HAP-1 (cell line): ENCODE measurements around the gene SLC4A1AP.
A peak's percentile ranks its signal among the peaks of the same experiment; 100 is the strongest.

Experiments
- DNase-seq, 2 experiments: peaks; one replicate each; pipeline ENCODE4 v3.0.0-alpha.2; 2016 to 2020; ENCODE audit warnings: low spot score in 2 of 2
- H3K27me3 ChIP-seq: fragments of 250-450 bp; sonication (Bioruptor Pico); 2 replicates; pipeline ENCODE4 v1.5.1; 2020; ENCODE audit warnings: low read depth, mild to moderate bottlenecking, moderate library complexity
- H3K36me3 ChIP-seq: fragments of 250-450 bp; sonication (Bioruptor Pico); replicated peaks from 2 replicates; pipeline ENCODE4 v1.5.1; 2020; ENCODE audit warnings: mild to moderate bottlenecking
- H3K4me1 ChIP-seq: fragments of 250-450 bp; sonication (Bioruptor Pico); 2 replicates; pipeline ENCODE4 v1.5.1; 2020; ENCODE audit warnings: mild to moderate bottlenecking
- H3K4me3 ChIP-seq: fragments of 250-450 bp; sonication (Bioruptor Pico); 2 replicates; pipeline ENCODE4 v1.5.1; 2020; ENCODE audit warnings: mild to moderate bottlenecking, moderate library complexity
- H3K9me3 ChIP-seq: fragments of 250-450 bp; sonication (Bioruptor Pico); 2 replicates; pipeline ENCODE4 v1.5.1; 2020; ENCODE audit warnings: mild to moderate bottlenecking, moderate library complexity
- in situ Hi-C: fragments of 300-500 bp; cut with MboI; formaldehyde crosslinking; loops from 3 replicates; pipeline ENCODE4 v1.14.3; 2020; ENCODE audit warnings: low sequenced_read_pairs, inconsistent platforms, mixed read lengths

Gene SLC4A1AP

GRCh38 chr2:27713201-27713600, 49.5 kb downstream of the SLC4A1AP start:
- Histone ChIP-seq H3K36me3 (no peaks in the 10 kb centered on the region), H3K4me3 (no peak overlapping the region), H3K4me1 (peaks cover 13% of the 10 kb centered on the region), H3K27me3 (no peaks in the 10 kb centered on the region; the same call in 1 of the 2 replicates), H3K9me3 (no peaks in the 10 kb centered on the region)
- no peak for DNase-seq
- in situ Hi-C loops = no loop called here

- peaks cover 13% of the 10 kb centered on the region for H3K4me1 ChIP-seq
Observed at GRCh38 chr2:27714053-27714452, 50.4 kb downstream of the SLC4A1AP start.

GRCh38 chr2:27714851-27715291, 51.2 kb downstream of the SLC4A1AP start:
- H3K36me3 ChIP-seq = no peaks in the 10 kb centered on the region
- no peaks in the 10 kb centered on the region for H3K9me3 ChIP-seq
- in situ Hi-C loops = no loop called here
- H3K4me1 ChIP-seq = peaks cover 13% of the 10 kb centered on the region
- no peak for DNase-seq
- H3K27me3 ChIP-seq = no peaks in the 10 kb centered on the region
- H3K4me3 ChIP-seq = peak overlapping the region; percentile 23

More at GRCh38 chr2:27714053-27714452, 50.4 kb downstream of the SLC4A1AP start:
- no peak for DNase-seq
- no peaks in the 10 kb centered on the region for H3K9me3 ChIP-seq
- H3K36me3 ChIP-seq = no peaks in the 10 kb centered on the region
- no peak overlapping the region for H3K4me3 ChIP-seq
- H3K27me3 ChIP-seq = no peaks in the 10 kb centered on the region
- in situ Hi-C loops = no loop called here

GRCh38 chr2:27715318-27716210, 51.9 kb downstream of the SLC4A1AP start:
- in situ Hi-C loops = no loop called here
- H3K9me3 ChIP-seq = no peaks in the 10 kb centered on the region
- peak in 1 of 2 experiments; percentile 51 for DNase-seq
- H3K36me3 ChIP-seq = no peaks in the 10 kb centered on the region
- peaks cover 13% of the 10 kb centered on the region for H3K4me1 ChIP-seq
- H3K27me3 ChIP-seq = no peaks in the 10 kb centered on the region
- H3K4me3 ChIP-seq = peak overlapping the region; percentile 23

- peaks cover 10% of the 10 kb centered on the region for H3K4me1 ChIP-seq
- no peaks in the 10 kb centered on the region for H3K36me3 ChIP-seq
- DNase-seq = no peak
- no peaks in the 10 kb centered on the region for H3K27me3 ChIP-seq
- no peaks in the 10 kb centered on the region for H3K9me3 ChIP-seq
- H3K4me3 ChIP-seq = no peak overlapping the region
- in situ Hi-C loops = no loop called here
Observed at GRCh38 chr2:27716301-27717069, 52.8 kb downstream of the SLC4A1AP start.

GRCh38 chr2:27717070-27717795, 53.5 kb downstream of the SLC4A1AP start:
- peaks cover 8% of the 10 kb centered on the region; the same call in 1 of the 2 replicates for H3K4me1 ChIP-seq
- no peak overlapping the region for H3K4me3 ChIP-seq
- peak in 1 of 2 experiments; percentile 22 for DNase-seq
- in situ Hi-C loops = no loop called here
- no peaks in the 10 kb centered on the region for H3K27me3 ChIP-seq
- H3K36me3 ChIP-seq = no peaks in the 10 kb centered on the region
- no peaks in the 10 kb centered on the region for H3K9me3 ChIP-seq

- Histone ChIP-seq H3K9me3 (no peaks in the 10 kb centered on the region), H3K4me1 (peaks cover 3% of the 10 kb centered on the region; the same call in 1 of the 2 replicates), H3K4me3 (no peak overlapping the region), H3K36me3 (no peaks in the 10 kb centered on the region), H3K27me3 (no peaks in the 10 kb centered on the region)
- DNase-seq = no peak
- in situ Hi-C loops = no loop called here
Observed at GRCh38 chr2:27720004-27720551, 56.4 kb downstream of the SLC4A1AP start.

GRCh38 chr2:27721335-27721734, 57.6 kb downstream of the SLC4A1AP start:
- no peak for DNase-seq
- no peaks in the 10 kb centered on the region for H3K36me3 ChIP-seq
- H3K9me3 ChIP-seq = no peaks in the 10 kb centered on the region
- no peaks in the 10 kb centered on the region for H3K27me3 ChIP-seq
- in situ Hi-C loops = no loop called here
- no peak overlapping the region for H3K4me3 ChIP-seq
- no peaks in the 10 kb centered on the region for H3K4me1 ChIP-seq

- Histone ChIP-seq H3K9me3 (no peaks in the 10 kb centered on the region), H3K4me3 (no peak overlapping the region), H3K4me1 (no peaks in the 10 kb centered on the region), H3K36me3 (no peaks in the 10 kb centered on the region), H3K27me3 (no peaks in the 10 kb centered on the region)
- in situ Hi-C loops = no loop called here
- no peak for DNase-seq
Observed at GRCh38 chr2:27721884-27722485, 58.3 kb downstream of the SLC4A1AP start.

- in situ Hi-C loops = no loop called here
- no peaks in the 10 kb centered on the region for H3K27me3 ChIP-seq
- no peaks in the 10 kb centered on the region for H3K36me3 ChIP-seq
- no peaks in the 10 kb centered on the region for H3K4me1 ChIP-seq
- H3K9me3 ChIP-seq = no peaks in the 10 kb centered on the region
- no peak overlapping the region for H3K4me3 ChIP-seq
- DNase-seq = peak; percentile 69 to 78
Observed at GRCh38 chr2:27723372-27724144, 59.9 kb downstream of the SLC4A1AP start.

- no peak for DNase-seq
- no peaks in the 10 kb centered on the region for H3K27me3 ChIP-seq
- H3K4me3 ChIP-seq = no peak overlapping the region
- H3K4me1 ChIP-seq = no peaks in the 10 kb centered on the region
- H3K9me3 ChIP-seq = no peaks in the 10 kb centered on the region
- H3K36me3 ChIP-seq = no peaks in the 10 kb centered on the region
- in situ Hi-C loops = no loop called here
Observed at GRCh38 chr2:27724191-27724590, 60.5 kb downstream of the SLC4A1AP start.

- Histone ChIP-seq H3K9me3 (no peaks in the 10 kb centered on the region), H3K27me3 (no peaks in the 10 kb centered on the region), H3K36me3 (no peaks in the 10 kb centered on the region), H3K4me1 (no peaks in the 10 kb centered on the region), H3K4me3 (no peak overlapping the region)
- in situ Hi-C loops = no loop called here
- no peak for DNase-seq
Observed at GRCh38 chr2:27724905-27725701, 61.4 kb downstream of the SLC4A1AP start.
